DOHH2 (cell line): ENCODE measurements around the gene TSPAN33.

Experiments used
- H3F3A ChIP-seq: fragments of 200-600 bp; sonication (generic), shearing (Covaris generic); 2 replicates; pipeline ENCODE4 v1.6.0; 2016; ENCODE audit warnings: antibody characterized with exemption, mild to moderate bottlenecking; ENCODE audit not compliant: control insufficient read depth, insufficient read depth
- H3K27ac ChIP-seq: fragments of 200-600 bp; sonication (generic); 2 replicates; pipeline ENCODE4 v1.5.1; 2014; ENCODE audit warnings: low read depth, mild to moderate bottlenecking, low read length, moderate library complexity
- H3K27me3 ChIP-seq: fragments of 200-600 bp; sonication (generic); 2 replicates; pipeline ENCODE4 v1.6.1; 2014; ENCODE audit warnings: mild to moderate bottlenecking, low read length, mixed read lengths; ENCODE audit not compliant: control insufficient read depth
- H3K36me3 ChIP-seq: fragments of 200-600 bp; sonication (generic); 2 replicates; pipeline ENCODE4 v1.6.1; 2014; ENCODE audit warnings: mild to moderate bottlenecking, low read length, moderate library complexity, mixed read lengths; ENCODE audit not compliant: control insufficient read depth
- H3K4me1 ChIP-seq: fragments of 200-600 bp; sonication (generic); 2 replicates; pipeline ENCODE4 v1.6.1; 2014; ENCODE audit warnings: mild to moderate bottlenecking, low read length, mixed read lengths; ENCODE audit not compliant: control insufficient read depth
- H3K4me2 ChIP-seq: fragments of 200-600 bp; sonication (generic); 2 replicates; pipeline ENCODE4 v1.6.0; 2014; ENCODE audit warnings: mild to moderate bottlenecking, low read length, moderate library complexity
- H3K4me3 ChIP-seq: fragments of 200-600 bp; sonication (generic); 2 replicates; pipeline ENCODE4 v1.5.1; 2014; ENCODE audit warnings: mild to moderate bottlenecking, low read length, mixed read lengths
- H3K79me2 ChIP-seq: fragments of 200-600 bp; sonication (generic); 2 replicates; pipeline ENCODE4 v1.6.1; 2014; ENCODE audit warnings: mild to moderate bottlenecking, low read length, mixed read lengths; ENCODE audit not compliant: control insufficient read depth
- H3K9me2 ChIP-seq: fragments of 200-600 bp; sonication (generic); replicated peaks from 2 replicates; pipeline ENCODE4 v1.6.1; 2014; ENCODE audit warnings: mild to moderate bottlenecking, low read length, mixed read lengths; ENCODE audit not compliant: control insufficient read depth
- H3K9me3 ChIP-seq: fragments of 200-600 bp; sonication (generic); 2 replicates; pipeline ENCODE4 v1.6.1; 2014; ENCODE audit warnings: antibody characterized with exemption, low read length, mixed read lengths; ENCODE audit not compliant: control insufficient read depth, insufficient read depth
- H4K20me1 ChIP-seq: fragments of 200-600 bp; sonication (generic); 2 replicates; pipeline ENCODE4 v1.6.0; 2014; ENCODE audit warnings: low read depth, mild to moderate bottlenecking, antibody characterized with exemption, low read length, moderate library complexity; ENCODE audit not compliant: control insufficient read depth, insufficient read depth
- EZH2phosphoT487 ChIP-seq: fragments of 200-600 bp; sonication (generic); IDR thresholded peaks from 2 replicates; pipeline ENCODE4 v1.6.1; 2017; ENCODE audit warnings: borderline replicate concordance, mild to moderate bottlenecking, antibody characterized with exemption, low read length, moderate library complexity, mixed read lengths
- TF ChIP-seq, protein P1 (sequence below): fragments of 200-600 bp; sonication (generic); IDR thresholded peaks from one replicate; pipeline ENCODE4 v1.5.1; 2014; ENCODE audit warnings: antibody characterized with exemption, mild to moderate bottlenecking, low read depth, low read length; ENCODE audit not compliant: poor library complexity, severe bottlenecking

The TSPAN33 gene

DNA sequence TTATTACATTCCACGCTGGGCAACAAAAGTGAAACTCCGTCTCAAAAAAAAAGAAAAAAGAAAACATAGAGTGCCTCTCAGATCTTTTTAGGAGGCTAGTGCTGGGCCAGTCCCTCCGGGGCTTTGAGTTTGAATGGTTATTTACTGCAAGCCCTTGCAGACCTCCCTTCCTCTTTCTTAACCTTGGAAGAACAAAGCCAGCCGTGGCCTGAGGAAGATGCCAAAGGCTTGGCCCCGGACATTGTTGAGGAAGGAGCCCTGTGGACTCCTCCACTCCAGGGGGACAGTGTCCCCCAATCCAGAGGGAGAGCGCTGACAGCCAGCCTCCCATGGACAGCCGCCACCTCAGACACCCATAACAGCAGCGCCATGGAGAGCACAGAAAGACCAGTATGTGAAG, 5.0 kb downstream of the TSPAN33 start:
- Histone ChIP-seq H3F3A (no peaks in the 10 kb centered on the region), H3K79me2 (peaks cover 44% of the 10 kb centered on the region), H4K20me1 (no peaks in the 10 kb centered on the region), H3K4me3 (no peak overlapping the region), H3K36me3 (peaks cover 23% of the 10 kb centered on the region), H3K9me2 (no peaks in the 10 kb centered on the region), H3K4me2 (no peak overlapping the region), H3K27ac (no peak overlapping the region), H3K9me3 (no peaks in the 10 kb centered on the region), H3K27me3 (no peaks in the 10 kb centered on the region), H3K4me1 (peaks cover 35% of the 10 kb centered on the region)
- TF ChIP-seq EZH2phosphoT487 = no peak
- TF ChIP-seq, protein P1, sequence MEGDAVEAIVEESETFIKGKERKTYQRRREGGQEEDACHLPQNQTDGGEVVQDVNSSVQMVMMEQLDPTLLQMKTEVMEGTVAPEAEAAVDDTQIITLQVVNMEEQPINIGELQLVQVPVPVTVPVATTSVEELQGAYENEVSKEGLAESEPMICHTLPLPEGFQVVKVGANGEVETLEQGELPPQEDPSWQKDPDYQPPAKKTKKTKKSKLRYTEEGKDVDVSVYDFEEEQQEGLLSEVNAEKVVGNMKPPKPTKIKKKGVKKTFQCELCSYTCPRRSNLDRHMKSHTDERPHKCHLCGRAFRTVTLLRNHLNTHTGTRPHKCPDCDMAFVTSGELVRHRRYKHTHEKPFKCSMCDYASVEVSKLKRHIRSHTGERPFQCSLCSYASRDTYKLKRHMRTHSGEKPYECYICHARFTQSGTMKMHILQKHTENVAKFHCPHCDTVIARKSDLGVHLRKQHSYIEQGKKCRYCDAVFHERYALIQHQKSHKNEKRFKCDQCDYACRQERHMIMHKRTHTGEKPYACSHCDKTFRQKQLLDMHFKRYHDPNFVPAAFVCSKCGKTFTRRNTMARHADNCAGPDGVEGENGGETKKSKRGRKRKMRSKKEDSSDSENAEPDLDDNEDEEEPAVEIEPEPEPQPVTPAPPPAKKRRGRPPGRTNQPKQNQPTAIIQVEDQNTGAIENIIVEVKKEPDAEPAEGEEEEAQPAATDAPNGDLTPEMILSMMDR = no peak

DNA sequence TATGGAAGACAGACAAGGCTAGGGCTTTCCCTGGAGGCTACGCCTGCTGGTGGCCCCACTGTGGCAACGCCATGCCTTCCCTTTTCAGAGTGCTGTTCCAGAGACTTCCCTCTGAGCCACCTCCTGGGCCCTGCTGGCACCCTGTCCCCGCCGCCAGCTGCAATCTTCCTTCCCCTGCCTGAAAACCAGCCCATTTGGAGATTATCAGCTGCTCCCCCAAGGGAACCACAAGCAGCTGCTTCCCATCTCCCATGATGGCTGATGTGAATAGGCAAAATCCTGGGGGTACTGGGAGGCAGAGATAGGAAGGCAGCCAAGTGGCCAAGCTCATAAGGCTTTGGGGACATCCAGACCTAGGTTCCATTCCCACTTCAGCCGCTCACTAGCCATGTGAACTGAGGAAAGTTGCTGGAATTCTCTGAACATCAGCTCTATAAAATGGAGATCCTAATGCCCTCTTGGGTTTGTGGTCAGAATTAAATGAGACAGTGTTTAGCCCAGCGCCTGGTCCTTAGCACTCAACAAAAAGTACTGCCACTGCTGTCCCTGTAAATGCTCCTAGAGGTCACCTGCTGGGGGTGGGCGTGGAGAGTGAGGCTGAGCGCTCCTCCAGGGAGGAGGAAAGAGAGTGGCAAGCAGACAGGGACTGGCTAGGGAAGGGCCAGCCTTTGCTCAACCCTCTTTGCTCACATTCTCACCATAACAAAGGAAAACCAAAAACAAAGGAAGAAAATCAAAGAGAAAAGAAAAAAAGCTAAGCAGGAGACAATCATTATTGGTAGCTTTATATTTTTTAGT, 5.9 kb downstream of the TSPAN33 start:
- Histone ChIP-seq H3F3A (no peaks in the 10 kb centered on the region), H3K36me3 (peaks cover 23% of the 10 kb centered on the region), H3K9me2 (no peaks in the 10 kb centered on the region), H3K4me3 (no peak overlapping the region), H3K4me2 (no peak overlapping the region), H3K79me2 (peaks cover 41% of the 10 kb centered on the region), H3K27ac (no peak overlapping the region), H4K20me1 (no peaks in the 10 kb centered on the region), H3K9me3 (no peaks in the 10 kb centered on the region), H3K4me1 (peaks cover 31% of the 10 kb centered on the region), H3K27me3 (no peaks in the 10 kb centered on the region)
- TF ChIP-seq EZH2phosphoT487 = no peak
- TF ChIP-seq, protein P1 = no peak

DNA sequence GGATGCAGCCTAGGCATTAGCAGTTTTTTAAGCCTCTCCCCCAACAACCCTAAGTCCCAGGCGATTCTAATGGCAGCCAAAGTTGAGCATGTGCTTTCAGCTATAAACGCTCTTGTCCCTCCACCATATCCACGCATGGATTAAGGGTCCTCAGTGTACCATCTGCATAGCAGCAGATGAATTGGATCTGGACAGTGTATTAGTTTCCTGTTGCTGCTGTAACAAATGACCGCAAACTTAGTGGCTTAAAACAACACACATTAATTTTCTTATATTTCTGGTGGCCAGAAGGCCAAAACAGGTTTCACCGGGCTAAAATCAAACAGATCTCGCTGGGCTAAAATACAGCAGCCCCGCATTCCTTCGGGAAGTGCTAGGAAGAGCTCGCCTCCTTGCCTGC, 13.1 kb downstream of the TSPAN33 start:
- Histone ChIP-seq H3K79me2 (peaks cover 20% of the 10 kb centered on the region), H3K36me3 (peaks cover 15% of the 10 kb centered on the region), H3K9me3 (no peaks in the 10 kb centered on the region), H3K9me2 (no peaks in the 10 kb centered on the region), H3K4me2 (no peak overlapping the region), H4K20me1 (no peaks in the 10 kb centered on the region), H3K27me3 (no peaks in the 10 kb centered on the region), H3K4me3 (no peak overlapping the region), H3F3A (no peaks in the 10 kb centered on the region), H3K27ac (no peak overlapping the region), H3K4me1 (peaks cover 31% of the 10 kb centered on the region)
- no peak for TF ChIP-seq EZH2phosphoT487
- TF ChIP-seq, protein P1 = no peak
